AG09319 (cell line): ENCODE measurements around the gene TMEM204.

Experiments used
- DNase-seq: peaks from one replicate; pipeline ENCODE4 v3.0.0-alpha.2; 2010; ENCODE audit warnings: low read depth; ENCODE audit errors: extremely low read depth
- CTCF ChIP-seq: IDR thresholded peaks from 2 replicates; pipeline ENCODE4 v1.5.1; 2011; ENCODE audit warnings: low read depth, mild to moderate bottlenecking, inconsistent platforms, low read length, moderate library complexity

TMEM204 gene

GRCh38 chr16:1531638-1531910, 1.9 kb upstream of the TMEM204 start:
- TF ChIP-seq CTCF = no peak
- no peak for DNase-seq

- no peak for TF ChIP-seq CTCF
- no peak for DNase-seq
Observed at GRCh38 chr16:1532081-1532760, 1.2 kb upstream of the TMEM204 start.

- TF ChIP-seq CTCF = no peak
- no peak for DNase-seq
Observed at GRCh38 chr16:1532771-1533170, 695 bp upstream of the TMEM204 start.

DNA sequence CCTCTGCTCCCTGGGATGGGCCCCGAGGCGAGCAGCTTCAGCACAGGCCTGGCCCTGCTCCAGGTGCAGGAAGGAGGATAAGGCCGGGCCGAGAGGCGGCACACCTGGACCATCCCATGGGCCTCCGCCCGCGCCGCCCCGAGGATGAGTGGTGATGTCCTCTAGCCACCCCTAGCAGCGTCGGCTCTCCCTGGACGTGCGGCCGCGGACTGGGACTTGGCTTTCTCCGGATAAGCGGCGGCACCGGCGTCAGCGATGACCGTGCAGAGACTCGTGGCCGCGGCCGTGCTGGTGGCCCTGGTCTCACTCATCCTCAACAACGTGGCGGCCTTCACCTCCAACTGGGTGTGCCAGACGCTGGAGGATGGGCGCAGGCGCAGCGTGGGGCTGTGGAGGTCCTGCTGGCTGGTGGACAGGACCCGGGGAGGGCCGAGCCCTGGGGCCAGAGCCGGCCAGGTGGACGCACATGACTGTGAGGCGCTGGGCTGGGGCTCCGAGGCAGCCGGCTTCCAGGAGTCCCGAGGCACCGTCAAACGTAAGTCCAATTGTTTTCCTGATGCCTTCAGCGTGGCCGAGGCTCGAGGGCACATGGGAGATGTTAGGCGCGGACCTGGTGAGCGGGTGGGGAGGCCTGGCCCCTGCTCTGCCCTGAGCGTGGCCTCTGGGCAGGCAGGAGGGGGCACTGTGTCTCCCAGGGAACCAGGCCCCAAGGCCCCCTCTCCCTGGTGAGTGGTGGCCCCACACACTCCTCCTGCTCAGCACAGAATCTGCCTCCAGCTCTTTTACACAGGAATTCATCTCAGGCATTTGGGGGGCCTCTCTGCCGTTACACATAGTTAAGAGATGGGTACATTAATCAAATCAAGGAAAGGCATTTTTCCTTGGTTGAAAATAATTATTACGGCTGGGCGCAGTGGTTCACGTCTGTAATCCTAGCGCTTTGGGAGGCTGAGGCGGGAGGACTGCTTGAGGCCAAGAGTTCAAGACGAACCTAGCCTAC, 855 bp downstream of the TMEM204 start:
- no peak for DNase-seq
- TF ChIP-seq CTCF = no peak; the same call in none of the 2 replicates

DNA sequence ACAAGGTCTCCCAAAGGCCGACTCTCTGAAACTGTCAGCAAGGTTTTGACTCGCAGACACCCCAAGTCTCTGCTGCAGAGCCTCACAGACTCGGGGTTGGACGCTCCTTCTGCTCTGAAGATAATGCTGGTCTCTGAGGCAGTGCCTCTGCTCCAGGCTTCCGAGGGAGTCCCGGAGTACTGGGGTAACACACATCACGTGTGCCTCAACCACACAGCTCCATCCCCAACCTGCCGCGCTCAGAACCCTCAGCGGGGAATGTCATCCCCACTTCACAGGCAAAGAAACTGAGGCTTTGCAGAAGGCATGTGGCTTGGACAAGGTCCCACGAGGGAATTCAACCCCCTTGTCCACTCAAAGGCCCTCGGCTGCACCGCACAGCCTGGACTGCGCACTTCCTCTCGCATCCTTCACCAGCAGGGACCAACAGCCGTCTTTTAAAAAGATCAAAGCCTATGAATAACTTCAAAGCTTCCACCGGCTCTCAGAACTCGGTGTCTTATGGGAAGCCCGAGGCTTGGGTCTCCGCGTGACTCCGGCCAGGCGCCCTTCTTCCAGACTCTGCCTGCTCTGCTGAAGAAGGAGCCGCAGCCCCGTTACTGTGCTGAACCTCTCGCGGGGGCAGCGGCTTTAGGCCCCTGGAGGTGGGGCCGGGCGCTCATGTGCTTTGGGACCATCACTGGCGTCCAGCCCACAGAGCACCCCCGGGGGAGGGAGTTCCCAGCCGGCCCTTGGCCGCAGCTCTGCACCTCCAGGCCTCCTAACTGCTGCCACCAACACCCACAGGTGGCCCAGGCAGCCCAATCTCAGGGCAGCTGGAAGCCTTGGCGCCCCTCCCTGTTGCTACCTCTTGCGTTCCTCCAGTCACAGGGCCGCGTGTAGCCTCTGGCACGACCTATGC, 2.2 kb downstream of the TMEM204 start:
- DNase-seq = no peak
- no peak for TF ChIP-seq CTCF

GRCh38 chr16:1536601-1537000, 3.1 kb downstream of the TMEM204 start:
- no peak for DNase-seq
- TF ChIP-seq CTCF = no peak

DNA sequence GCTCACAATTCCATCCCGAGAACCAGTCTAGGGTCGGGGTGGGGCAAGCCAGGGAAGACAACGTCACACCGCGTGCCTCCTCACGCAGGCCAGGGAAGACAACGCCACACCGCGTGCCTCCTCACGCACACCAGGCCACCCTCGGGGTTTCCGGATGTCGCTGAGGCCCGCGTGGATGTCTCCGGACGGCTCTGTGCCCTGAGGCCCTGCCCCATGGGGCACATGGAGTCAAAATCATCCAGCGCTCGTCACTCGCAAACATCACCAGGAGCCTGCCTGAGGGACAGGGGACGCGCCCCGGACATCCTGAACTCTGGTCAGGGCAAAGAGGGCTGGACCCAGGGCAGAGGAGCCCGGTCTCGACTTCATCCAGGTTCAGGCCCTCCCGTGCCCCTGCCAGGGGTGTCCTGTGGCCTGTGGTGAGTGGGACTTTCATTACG, 3.7 kb downstream of the TMEM204 start:
- DNase-seq = no peak
- TF ChIP-seq CTCF = no peak
